ENCODE measurements around the gene POLR2C. TPM values are rescaled to one million over a fixed set of nuclear protein-coding genes. Genes with fewer than 3 reads are reported as not detected.

POLR2C gene
- total and polyA plus RNA-seq, 2 experiments from 2014 or later: 37.6 to 123 TPM

DNA sequence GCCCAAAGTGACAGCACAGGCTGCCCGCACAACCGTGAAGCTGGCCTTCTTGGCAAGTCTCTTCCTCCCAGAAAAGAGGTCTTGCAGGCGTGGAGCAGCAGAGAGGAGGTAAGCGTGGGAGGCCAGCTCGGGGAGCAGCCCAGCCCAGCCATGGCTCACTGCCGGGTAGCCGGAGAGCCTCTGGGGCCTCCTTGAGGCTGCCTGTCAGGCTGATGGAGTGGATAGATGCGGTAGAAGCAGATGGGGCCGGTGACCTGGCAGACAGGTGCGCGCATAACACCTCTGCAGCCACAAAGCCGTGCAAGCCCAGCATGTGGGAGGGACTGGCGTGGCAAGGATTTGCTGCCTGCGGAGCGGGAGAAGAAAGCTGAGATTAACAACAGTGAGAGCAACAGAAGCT is 40.9 kb downstream of the POLR2C start (continued):
- no peak for TF ChIP-seq ZNF331 (CRISPR knock-in tag; IDR thresholded peaks at IDR 0.05; ENCODE audit: low read depth)
- no peak for TF ChIP-seq STAT1 (IDR thresholded peaks at IDR 0.05; ENCODE audit: unreplicated experiment)
- TF ChIP-seq CTCF (conservative IDR thresholded peaks at IDR 0.05; ENCODE audit: low read depth in 2 of 2): no peak
- no peak for TF ChIP-seq JUNB (IDR thresholded peaks at IDR 0.05; ENCODE audit: unreplicated experiment)
- no peak for TF ChIP-seq REST (IDR thresholded peaks at IDR 0.05; ENCODE audit: unreplicated experiment)
- TF ChIP-seq CREB1 (CRISPR knock-in tag; IDR thresholded peaks at IDR 0.05; ENCODE audit: low read depth): no peak
- TF ChIP-seq POLR2AphosphoS5 (IDR thresholded peaks at IDR 0.05; ENCODE audit: low read depth): no peak

DNA sequence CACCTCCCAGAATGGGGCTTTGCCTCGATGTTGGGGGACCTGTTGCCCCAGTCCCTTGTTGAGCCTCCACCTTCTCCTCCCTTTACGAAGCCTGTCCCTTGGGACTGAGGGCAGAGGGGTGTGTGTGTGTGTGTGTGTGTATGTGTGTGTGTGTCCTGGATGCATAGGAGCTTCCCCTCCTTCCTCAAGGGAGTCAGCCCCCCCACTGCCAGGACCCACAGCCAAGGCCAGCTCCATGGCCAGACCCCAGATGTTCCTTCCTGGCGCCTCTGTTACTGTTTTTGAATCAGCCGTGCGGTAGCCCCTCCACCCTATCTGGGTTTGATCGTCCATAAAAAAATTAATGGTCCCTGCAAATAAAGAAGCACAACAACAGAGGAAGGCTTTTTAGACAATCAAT is 41.5 kb downstream of the POLR2C start:
- Histone ChIP-seq H3K4me2 (no peak overlapping the region), H3K4me1 (ENCODE audit: insufficient read depth) (no peaks in the 10 kb centered on the region)
- H3K27ac Mint-ChIP-seq: no peak overlapping the region
- TF ChIP-seq EZH2phosphoT487 (IDR thresholded peaks at IDR 0.05; ENCODE audit: unreplicated experiment) (no peak), ZNF114 (CRISPR knock-in tag; IDR thresholded peaks at IDR 0.05) (no peak), REST (IDR thresholded peaks at IDR 0.05; ENCODE audit: unreplicated experiment) (no peak), NANOG (IDR thresholded peaks at IDR 0.05; ENCODE audit: borderline replicate concordance) (no peak), ZNF331 (CRISPR knock-in tag; IDR thresholded peaks at IDR 0.05; ENCODE audit: low read depth) (no peak)
- TF ChIP-seq, protein P1, sequence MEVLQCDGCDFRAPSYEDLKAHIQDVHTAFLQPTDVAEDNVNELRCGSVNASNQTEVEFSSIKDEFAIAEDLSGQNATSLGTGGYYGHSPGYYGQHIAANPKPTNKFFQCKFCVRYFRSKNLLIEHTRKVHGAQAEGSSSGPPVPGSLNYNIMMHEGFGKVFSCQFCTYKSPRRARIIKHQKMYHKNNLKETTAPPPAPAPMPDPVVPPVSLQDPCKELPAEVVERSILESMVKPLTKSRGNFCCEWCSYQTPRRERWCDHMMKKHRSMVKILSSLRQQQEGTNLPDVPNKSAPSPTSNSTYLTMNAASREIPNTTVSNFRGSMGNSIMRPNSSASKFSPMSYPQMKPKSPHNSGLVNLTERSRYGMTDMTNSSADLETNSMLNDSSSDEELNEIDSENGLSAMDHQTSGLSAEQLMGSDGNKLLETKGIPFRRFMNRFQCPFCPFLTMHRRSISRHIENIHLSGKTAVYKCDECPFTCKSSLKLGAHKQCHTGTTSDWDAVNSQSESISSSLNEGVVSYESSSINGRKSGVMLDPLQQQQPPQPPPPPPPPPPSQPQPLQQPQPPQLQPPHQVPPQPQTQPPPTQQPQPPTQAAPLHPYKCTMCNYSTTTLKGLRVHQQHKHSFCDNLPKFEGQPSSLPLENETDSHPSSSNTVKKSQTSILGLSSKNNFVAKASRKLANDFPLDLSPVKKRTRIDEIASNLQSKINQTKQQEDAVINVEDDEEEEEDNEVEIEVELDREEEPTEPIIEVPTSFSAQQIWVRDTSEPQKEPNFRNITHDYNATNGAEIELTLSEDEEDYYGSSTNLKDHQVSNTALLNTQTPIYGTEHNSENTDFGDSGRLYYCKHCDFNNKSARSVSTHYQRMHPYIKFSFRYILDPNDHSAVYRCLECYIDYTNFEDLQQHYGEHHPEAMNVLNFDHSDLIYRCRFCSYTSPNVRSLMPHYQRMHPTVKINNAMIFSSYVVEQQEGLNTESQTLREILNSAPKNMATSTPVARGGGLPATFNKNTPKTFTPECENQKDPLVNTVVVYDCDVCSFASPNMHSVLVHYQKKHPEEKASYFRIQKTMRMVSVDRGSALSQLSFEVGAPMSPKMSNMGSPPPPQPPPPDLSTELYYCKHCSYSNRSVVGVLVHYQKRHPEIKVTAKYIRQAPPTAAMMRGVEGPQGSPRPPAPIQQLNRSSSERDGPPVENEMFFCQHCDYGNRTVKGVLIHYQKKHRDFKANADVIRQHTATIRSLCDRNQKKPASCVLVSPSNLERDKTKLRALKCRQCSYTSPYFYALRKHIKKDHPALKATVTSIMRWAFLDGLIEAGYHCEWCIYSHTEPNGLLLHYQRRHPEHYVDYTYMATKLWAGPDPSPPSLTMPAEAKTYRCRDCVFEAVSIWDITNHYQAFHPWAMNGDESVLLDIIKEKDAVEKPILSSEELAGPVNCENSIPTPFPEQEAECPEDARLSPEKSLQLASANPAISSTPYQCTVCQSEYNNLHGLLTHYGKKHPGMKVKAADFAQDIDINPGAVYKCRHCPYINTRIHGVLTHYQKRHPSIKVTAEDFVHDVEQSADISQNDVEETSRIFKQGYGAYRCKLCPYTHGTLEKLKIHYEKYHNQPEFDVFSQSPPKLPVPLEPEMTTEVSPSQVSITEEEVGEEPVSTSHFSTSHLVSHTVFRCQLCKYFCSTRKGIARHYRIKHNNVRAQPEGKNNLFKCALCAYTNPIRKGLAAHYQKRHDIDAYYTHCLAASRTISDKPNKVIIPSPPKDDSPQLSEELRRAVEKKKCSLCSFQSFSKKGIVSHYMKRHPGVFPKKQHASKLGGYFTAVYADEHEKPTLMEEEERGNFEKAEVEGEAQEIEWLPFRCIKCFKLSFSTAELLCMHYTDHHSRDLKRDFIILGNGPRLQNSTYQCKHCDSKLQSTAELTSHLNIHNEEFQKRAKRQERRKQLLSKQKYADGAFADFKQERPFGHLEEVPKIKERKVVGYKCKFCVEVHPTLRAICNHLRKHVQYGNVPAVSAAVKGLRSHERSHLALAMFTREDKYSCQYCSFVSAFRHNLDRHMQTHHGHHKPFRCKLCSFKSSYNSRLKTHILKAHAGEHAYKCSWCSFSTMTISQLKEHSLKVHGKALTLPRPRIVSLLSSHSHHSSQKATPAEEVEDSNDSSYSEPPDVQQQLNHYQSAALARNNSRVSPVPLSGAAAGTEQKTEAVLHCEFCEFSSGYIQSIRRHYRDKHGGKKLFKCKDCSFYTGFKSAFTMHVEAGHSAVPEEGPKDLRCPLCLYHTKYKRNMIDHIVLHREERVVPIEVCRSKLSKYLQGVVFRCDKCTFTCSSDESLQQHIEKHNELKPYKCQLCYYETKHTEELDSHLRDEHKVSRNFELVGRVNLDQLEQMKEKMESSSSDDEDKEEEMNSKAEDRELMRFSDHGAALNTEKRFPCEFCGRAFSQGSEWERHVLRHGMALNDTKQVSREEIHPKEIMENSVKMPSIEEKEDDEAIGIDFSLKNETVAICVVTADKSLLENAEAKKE (CRISPR knock-in tag; IDR thresholded peaks at IDR 0.05): no peak

More for the DNA sequence above, 41.5 kb downstream of the POLR2C start:
- no peaks in the 10 kb centered on the region for H3K9me2 ChIP-seq (ENCODE audit: insufficient read depth)
- no peaks in the 10 kb centered on the region for H3K79me2 ChIP-seq (replicated peaks; ENCODE audit: insufficient read depth)
- H3K36me3 ChIP-seq (ENCODE audit: insufficient read depth): no peaks in the 10 kb centered on the region
- H3K27me3 ChIP-seq (ENCODE audit: insufficient read depth): no peaks in the 10 kb centered on the region
- DNase-seq (ENCODE audit: low spot score) (no peak), ATAC-seq (no peak)
- no peak overlapping the region for H3K27ac ChIP-seq (ENCODE audit: low read depth)
- H3K36me3 Mint-ChIP-seq (ENCODE audit: low read depth): no peaks in the 10 kb centered on the region
- H3K9me3 Mint-ChIP-seq: no peaks in the 10 kb centered on the region
- no peak overlapping the region for H3K4me3 Mint-ChIP-seq
- no peaks in the 10 kb centered on the region for H3F3A ChIP-seq (replicated peaks; ENCODE audit: low read depth)
- peaks cover 20% of the 10 kb centered on the region for H3K4me1 Mint-ChIP-seq
- H3K4me3 ChIP-seq: no peak overlapping the region
- peaks cover 14% of the 10 kb centered on the region for H3K27me3 Mint-ChIP-seq (ENCODE audit: insufficient read depth, low read depth, poor library complexity)
- H2AFZ ChIP-seq: no peak overlapping the region
- H4K20me1 ChIP-seq (replicated peaks; ENCODE audit: insufficient read depth): no peaks in the 10 kb centered on the region

Measured in GM23338 (cell line).